Muscle of leg (tissue), 11 donors: Measurements from ENCODE around the gene PHF23. TPM values are rescaled to one million over a fixed set of nuclear protein-coding genes. Genes with fewer than 3 reads are reported as not detected.

Source experiments
- DNase-seq: peaks from one replicate; pipeline ENCODE4 v3.0.0; 2013
- H3K27ac ChIP-seq: one replicate; pipeline ENCODE4 v1.5.1; 2013; ENCODE audit warnings: mild to moderate bottlenecking, low read length, control low read depth
- H3K27me3 ChIP-seq: one replicate; pipeline ENCODE4 v1.6.1; 2013; ENCODE audit warnings: low read length; ENCODE audit not compliant: control insufficient read depth, insufficient read depth
- H3K36me3 ChIP-seq: one replicate; pipeline ENCODE4 v1.6.1; 2013; ENCODE audit warnings: low read length; ENCODE audit not compliant: control insufficient read depth, insufficient read depth
- H3K4me1 ChIP-seq: one replicate; pipeline ENCODE4 v1.6.1; 2013; ENCODE audit warnings: low read length; ENCODE audit not compliant: control insufficient read depth, insufficient read depth
- H3K4me3 ChIP-seq: one replicate; pipeline ENCODE4 v1.5.1; 2013; ENCODE audit warnings: low read length, control low read depth
- H3K9me3 ChIP-seq: replicated peaks from 2 replicates; pipeline ENCODE4 v1.6.1; 2013; ENCODE audit warnings: low read depth, low read length; ENCODE audit not compliant: control insufficient read depth
- WGBS: methylation state at CpG from one replicate; pipeline ENCODE4 v1.1.5; 2013; ENCODE audit warnings: missing lambda C conversion rate; ENCODE audit not compliant: insufficient coverage; 5-methylcytosine and 5-hydroxymethylcytosine counted together
- polyA plus RNA-seq, 8 donors: library from polyadenylated mRNA; unstranded; fragments of 120-200 nt; gene quantifications; one replicate each; pipeline versions ENCODE4 v1.2.1 to v1.2.3, GENCODE V29; 2013; ENCODE audit warnings: inconsistent platforms in 1 of 8, low replicate concordance in 1 of 8; ENCODE audit not compliant: insufficient read length in 8 of 8, insufficient read depth in 1 of 8
- total RNA-seq: library from RNA; stranded (reverse); fragments of 120-200 nt; gene quantifications from one replicate; pipeline ENCODE4 v1.2.4, GENCODE V29; 2013

The PHF23 gene
- total and polyA plus RNA-seq, 9 donors: 29.1 to 47.8 (median 39.7) TPM

- H3K9me3 ChIP-seq: no peaks in the 10 kb centered on the region
- peak overlapping the region; percentile 95 for H3K27ac ChIP-seq
- H3K36me3 ChIP-seq: peaks cover 37% of the 10 kb centered on the region
- peak overlapping the region; percentile 100 for H3K4me3 ChIP-seq
- peaks cover 43% of the 10 kb centered on the region for H3K4me1 ChIP-seq
- no peaks in the 10 kb centered on the region for H3K27me3 ChIP-seq
- DNase-seq: peak; percentile 48
- 0% methylated on average over 24 of the region's 39 CpGs for WGBS
These were observed 702 bp downstream of the PHF23 start for GRCh38 chr17:7238420-7239090.

DNA sequence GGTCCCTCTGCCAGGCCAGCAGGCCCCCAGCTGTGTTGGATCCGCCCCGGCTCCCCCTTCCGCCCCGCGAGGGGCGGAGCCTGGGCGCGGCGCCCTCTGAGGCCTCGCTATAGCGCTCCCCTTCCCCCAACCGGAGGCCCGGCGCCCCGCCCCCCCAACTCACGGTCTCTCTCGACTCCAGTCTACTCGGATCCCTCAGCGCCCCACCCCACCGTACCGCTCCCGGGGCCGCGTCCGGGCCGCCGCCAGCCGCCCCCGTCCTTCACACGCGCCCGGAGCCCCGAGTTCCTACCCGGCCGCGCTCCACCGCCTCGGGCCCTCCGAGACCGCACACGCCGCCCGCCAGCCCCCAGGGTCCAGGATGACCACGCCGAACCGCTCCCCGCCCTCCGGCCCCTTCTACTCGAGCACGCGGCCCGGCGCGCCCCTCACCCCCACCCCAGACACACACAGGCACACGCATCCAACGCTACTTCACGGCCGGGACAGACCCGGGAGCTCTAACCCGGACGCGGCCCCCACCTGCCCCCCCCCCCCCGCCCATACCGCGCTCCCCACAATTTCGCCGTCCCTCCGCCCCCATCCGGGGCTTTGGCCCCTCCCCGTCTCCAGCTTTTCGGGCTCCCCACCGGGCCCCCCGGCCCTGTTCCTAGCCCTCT is 1.4 kb downstream of the PHF23 start:
- Histone ChIP-seq H3K4me1 (peaks cover 43% of the 10 kb centered on the region), H3K9me3 (no peaks in the 10 kb centered on the region), H3K27ac (peak overlapping the region; percentile 95), H3K36me3 (peaks cover 37% of the 10 kb centered on the region), H3K4me3 (peak overlapping the region; percentile 100), H3K27me3 (no peaks in the 10 kb centered on the region)
- WGBS: under 1% methylated on average over 53 of the region's 73 CpGs
- DNase-seq: peak; percentile 81

DNA sequence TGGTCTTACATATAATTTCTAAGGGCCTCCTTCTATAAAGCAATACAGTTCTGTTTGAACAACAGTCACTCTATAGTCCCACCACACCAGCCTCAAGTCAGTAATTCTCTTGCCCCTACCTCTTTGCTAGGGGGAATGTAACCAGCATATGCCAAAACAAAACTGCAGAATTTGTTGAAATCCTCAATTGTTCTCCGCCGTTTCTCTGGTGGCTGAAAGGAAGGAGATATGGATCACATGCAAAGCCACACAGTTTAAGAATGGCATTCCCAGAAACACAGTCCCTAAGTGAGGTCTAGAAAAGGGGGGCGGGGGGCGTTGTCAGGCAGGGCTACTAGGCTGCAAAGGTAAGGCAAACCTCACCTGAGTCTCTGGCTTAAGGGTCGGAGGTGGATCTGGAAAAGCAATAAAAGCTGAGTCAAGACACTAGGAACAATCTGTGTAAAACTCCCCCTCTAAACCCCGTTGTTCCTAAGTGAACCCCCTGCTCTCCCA is 1.9 kb downstream of the PHF23 start:
- H3K4me3 ChIP-seq: peak overlapping the region; percentile 100
- peak; percentile 40 for DNase-seq
- peaks cover 37% of the 10 kb centered on the region for H3K36me3 ChIP-seq
- no peaks in the 10 kb centered on the region for H3K9me3 ChIP-seq
- peak overlapping the region; percentile 95 for H3K27ac ChIP-seq
- H3K4me1 ChIP-seq: peaks cover 47% of the 10 kb centered on the region
- 18% methylated on average over 4 of the region's 6 CpGs for WGBS
- no peaks in the 10 kb centered on the region for H3K27me3 ChIP-seq

GRCh38 chr17:7236808-7237207 is 2.4 kb downstream of the PHF23 start:
- Histone ChIP-seq H3K9me3 (no peaks in the 10 kb centered on the region), H3K4me3 (no peak overlapping the region), H3K4me1 (peaks cover 51% of the 10 kb centered on the region), H3K27ac (no peak overlapping the region), H3K27me3 (no peaks in the 10 kb centered on the region), H3K36me3 (peaks cover 37% of the 10 kb centered on the region)
- no peak for DNase-seq
- WGBS: 85% methylated on average over 6 of the region's 6 CpGs

GRCh38 chr17:7235693-7236665 is 3.3 kb downstream of the PHF23 start:
- DNase-seq: no peak
- Histone ChIP-seq H3K4me1 (peaks cover 43% of the 10 kb centered on the region), H3K4me3 (no peak overlapping the region), H3K27me3 (no peaks in the 10 kb centered on the region), H3K36me3 (peaks cover 34% of the 10 kb centered on the region), H3K9me3 (no peaks in the 10 kb centered on the region), H3K27ac (no peak overlapping the region)
- 68% methylated on average over 10 of the region's 22 CpGs for WGBS

DNA sequence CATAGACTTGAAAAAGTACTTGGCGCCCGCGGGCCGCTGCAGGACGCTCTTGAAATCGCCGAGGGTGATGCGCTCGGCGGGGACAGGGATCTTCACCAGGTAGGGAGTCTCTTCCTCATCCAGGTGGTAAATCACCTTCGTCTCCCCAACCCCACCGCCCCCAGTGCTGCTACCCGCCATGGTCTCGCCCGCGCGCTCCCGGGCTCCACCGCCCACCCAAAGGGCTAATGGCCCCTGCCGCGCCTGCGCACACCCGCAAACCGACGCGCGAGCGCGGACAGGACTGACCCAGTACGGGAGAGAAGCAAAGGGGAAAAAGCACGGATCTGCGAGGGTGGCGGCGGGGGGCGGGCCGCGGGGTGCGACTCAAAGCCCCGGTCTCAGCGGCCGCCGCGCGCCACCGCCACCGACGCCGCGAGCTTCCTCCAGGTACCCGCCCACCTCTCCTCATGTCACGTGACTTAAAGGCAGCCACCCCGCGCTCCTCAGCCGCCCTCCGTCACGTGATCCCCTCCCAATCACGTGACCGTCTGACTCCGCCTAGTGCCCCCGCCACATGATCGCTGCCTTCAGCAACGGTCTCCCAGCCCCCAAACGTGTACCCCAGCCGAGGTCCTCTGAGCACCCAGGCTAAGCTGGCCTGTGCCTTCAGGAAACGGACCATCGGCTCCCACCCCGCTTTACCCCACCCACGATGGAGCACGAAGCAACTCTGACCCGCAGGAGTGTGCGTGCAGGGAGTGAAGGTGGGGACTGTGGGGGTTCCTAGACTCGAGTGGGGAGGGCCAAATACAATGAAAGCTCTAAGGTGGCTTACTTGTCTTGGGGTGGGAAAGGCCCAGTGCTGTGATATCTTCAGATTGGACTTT is 4.9 kb downstream of the PHF23 start, which contains the start of gene DVL2:
DVL2 (minus strand) TSS at position 435 of the 869 bp plus-strand sequence; CDS start at position 180, 255 bp downstream.
- peaks cover 31% of the 10 kb centered on the region for H3K4me1 ChIP-seq
- H3K36me3 ChIP-seq: peaks cover 40% of the 10 kb centered on the region
- peak within 1 kb of the TSS; percentile 91 for H3K27ac ChIP-seq
- 0% methylated on average over 59 of the region's 72 CpGs for WGBS
- H3K4me3 ChIP-seq: peak within 1 kb of the TSS; percentile 94
- no peaks in the 10 kb centered on the region for H3K27me3 ChIP-seq
- DNase-seq: peak; percentile 98
- H3K9me3 ChIP-seq: no peaks in the 10 kb centered on the region

GRCh38 chr17:7233701-7234082 is 5.6 kb downstream of the PHF23 start:
- H3K9me3 ChIP-seq: no peaks in the 10 kb centered on the region
- H3K4me3 ChIP-seq: peak overlapping the region; percentile 94
- H3K36me3 ChIP-seq: peaks cover 47% of the 10 kb centered on the region
- H3K4me1 ChIP-seq: peaks cover 31% of the 10 kb centered on the region
- H3K27ac ChIP-seq: peak overlapping the region; percentile 91
- 0% methylated on average over 9 of the region's 9 CpGs for WGBS
- no peaks in the 10 kb centered on the region for H3K27me3 ChIP-seq
- DNase-seq: no peak

- peaks cover 60% of the 10 kb centered on the region for H3K36me3 ChIP-seq
- H3K9me3 ChIP-seq: no peaks in the 10 kb centered on the region
- no peak overlapping the region for H3K27ac ChIP-seq
- H3K4me3 ChIP-seq: no peak overlapping the region
- no peaks in the 10 kb centered on the region for H3K27me3 ChIP-seq
- H3K4me1 ChIP-seq: peaks cover 25% of the 10 kb centered on the region
- 72% methylated on average over 5 of the region's 5 CpGs for WGBS
- DNase-seq: no peak
These were observed 7.1 kb downstream of the PHF23 start for GRCh38 chr17:7232114-7232513.

- DNase-seq: no peak
- Histone ChIP-seq H3K4me3 (no peak overlapping the region), H3K27me3 (no peaks in the 10 kb centered on the region), H3K4me1 (peaks cover 17% of the 10 kb centered on the region), H3K36me3 (peaks cover 64% of the 10 kb centered on the region), H3K9me3 (no peaks in the 10 kb centered on the region), H3K27ac (no peak overlapping the region)
- 91% methylated on average over 14 of the region's 19 CpGs for WGBS
These were observed 9.8 kb downstream of the PHF23 start for GRCh38 chr17:7229504-7229903.
